ENCODE data around the gene OR5H14.

DNA sequence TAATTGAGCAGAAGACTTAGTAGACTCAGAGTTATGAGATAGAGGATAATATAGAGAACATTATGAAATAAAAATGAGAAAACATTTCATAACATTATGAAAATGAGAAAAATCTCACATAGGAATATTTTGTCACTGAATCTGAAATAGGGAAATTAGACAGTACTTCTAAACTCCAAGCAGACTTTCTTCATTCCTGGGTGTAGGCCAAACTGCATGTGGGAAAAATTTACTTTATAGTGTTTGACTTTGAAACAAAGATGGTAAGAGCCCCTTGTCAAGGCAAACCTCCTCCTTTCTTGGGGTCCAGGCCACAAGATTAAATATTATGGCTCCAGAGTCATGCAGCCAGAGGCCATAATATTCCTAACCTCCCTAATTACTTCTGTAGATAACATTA, 6.7 kb upstream of the OR5H14 start:
- TF ChIP-seq CTCF (IDR thresholded peaks at IDR 0.05), result no peak
- TF ChIP-seq POLR2A (IDR thresholded peaks at IDR 0.05), result no peak
- TF ChIP-seq POLR2AphosphoS5 (IDR thresholded peaks at IDR 0.05), result no peak

All from breast epithelium (tissue), 3 donors.